NCI-H1417 treated with DMSO at 0.1 percent for 48 hours (cell line): ENCODE measurements around the gene SET.
A peak's percentile ranks its signal among the peaks of the same experiment; 100 is the strongest.
"Not testable (repeated sequence)": the region's sequence is repeated elsewhere in the genome, so short reads cannot be mapped to it uniquely, and the experiment has no call there.

Experiments used
- DNase-seq: peaks from one replicate; lab custom pipeline; 2025; lab: John Stamatoyannopoulos, UW

SET gene, protein sequence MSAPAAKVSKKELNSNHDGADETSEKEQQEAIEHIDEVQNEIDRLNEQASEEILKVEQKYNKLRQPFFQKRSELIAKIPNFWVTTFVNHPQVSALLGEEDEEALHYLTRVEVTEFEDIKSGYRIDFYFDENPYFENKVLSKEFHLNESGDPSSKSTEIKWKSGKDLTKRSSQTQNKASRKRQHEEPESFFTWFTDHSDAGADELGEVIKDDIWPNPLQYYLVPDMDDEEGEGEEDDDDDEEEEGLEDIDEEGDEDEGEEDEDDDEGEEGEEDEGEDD

DNA sequence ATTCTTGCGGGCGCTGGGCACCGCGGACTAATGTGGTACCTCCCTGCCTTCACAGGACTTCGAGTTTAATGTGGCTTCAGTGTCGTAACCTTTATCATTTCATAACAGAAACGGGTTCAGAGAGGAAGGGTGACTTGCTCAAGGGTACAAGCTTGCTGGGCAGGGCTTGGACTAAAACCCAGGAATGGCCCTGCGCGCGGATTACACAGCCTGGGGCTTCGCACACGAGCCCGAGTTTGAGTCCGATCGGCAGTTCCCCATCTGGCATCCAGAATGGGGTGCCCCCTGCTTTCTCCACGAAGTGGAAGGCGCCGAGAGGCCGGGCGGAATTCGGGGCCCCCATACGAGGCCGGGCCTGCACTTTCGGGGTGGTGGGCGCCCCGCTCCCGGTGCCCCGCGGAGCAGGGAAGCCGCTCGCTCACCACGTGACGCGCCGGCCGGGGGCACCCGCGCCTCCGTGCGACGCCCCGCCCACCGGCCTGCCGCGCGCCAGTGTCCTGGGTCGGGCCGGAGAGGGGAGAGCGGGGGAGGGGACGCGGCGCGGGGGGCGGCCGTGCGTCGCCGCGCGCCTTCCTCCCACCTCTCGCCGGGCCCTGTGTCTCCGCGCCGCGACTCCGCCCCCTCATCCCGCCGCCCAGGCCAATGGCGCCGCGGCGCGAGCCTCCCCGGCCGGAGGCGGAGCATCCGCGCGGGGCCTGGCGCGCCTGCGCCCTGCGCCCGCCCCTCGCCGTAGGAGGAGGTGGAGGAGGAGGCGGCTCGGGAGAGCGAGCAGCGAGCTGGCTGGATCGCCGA, at the start of gene SET:
Gene SET (plus strand): TSS at position 722 of the 792 bp plus-strand sequence. CDS start 361 bp downstream, outside the sequence.
- DNase-seq, result peak; percentile 87

DNA sequence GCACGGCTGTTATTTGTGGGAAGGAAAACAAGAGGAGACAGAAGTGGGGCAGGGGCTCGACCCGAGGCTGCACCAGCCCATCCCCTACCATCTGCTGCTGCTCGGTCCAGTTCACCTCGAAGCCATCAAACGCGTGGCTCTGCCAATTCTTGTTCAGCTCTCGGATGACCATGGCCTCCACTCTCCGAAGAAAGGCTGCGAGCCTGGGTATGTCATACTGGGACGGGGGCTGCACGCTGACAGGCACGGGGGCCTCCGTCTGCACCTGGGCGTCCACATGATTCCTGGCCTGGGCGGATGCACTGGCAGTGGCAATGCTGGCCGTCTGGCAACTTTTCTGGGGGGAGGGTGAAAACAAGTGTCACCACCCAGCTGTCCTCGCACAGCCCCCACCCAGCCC, 48.4 kb upstream of the SET start:
- no peak for DNase-seq

DNA sequence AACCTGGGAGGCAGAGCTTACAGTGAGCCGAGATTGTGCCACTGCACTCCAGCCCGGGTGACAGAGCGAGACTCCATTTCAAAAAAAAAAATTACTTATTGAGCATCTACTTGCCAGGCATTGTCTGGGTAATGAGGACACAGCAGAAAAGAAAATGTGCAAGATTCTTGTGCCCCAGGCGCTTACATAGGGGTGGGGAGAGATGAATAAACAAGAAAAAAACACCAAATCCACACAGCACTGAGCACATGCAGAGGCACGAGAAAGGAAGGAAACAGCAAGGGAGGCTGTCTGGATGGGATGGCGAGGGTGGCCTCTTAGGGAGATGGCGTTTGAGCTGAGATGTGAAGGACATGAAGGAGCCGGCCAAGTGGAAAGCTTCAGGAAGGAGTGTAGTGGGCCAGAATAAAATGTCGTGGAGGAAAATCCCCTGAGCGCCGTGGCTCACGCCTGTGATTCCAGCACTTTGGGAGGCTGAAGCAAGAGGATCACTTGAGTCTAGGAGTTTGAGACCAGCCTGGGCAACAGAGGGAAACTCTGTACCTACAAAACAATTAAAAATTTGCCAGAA, 46.3 kb upstream of the SET start:
- DNase-seq, result no peak

DNA sequence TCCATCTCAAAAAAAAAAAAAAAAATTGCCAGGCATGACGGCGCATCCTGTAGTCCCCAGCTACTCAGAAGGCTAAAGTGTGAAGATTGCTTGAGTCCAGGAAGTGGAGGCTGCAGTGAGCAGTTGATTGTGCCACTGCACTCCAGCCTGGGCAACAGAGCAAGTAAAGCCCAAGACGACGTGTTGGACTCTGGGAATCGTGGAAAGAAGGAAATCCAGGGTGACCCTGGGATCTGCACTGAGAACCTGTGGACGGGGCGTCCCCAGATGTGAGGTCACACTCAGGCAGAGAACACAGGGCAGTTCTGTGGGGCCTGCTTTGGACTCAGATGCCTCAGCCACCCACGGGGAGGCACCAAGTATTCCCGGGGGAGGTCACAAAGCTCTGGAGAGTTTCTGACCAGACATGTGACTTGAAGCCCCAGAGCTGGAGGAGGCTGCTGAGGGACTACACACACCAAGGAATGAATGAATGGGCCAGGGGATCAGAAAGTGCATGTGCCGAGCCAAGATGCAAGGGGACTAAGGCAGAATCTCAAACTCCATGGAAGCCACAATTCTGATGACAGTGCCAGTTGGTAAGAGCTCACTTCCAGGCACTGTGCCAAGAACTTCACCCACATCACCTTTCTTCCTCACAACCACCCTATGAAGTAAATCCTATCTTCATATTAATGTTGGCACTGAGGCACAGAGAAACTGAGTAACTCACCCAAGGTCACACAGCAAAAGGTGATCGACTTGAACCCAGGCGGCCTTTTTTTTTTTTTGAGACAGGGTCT, 45.3 kb upstream of the SET start:
- DNase-seq, result no peak

DNA sequence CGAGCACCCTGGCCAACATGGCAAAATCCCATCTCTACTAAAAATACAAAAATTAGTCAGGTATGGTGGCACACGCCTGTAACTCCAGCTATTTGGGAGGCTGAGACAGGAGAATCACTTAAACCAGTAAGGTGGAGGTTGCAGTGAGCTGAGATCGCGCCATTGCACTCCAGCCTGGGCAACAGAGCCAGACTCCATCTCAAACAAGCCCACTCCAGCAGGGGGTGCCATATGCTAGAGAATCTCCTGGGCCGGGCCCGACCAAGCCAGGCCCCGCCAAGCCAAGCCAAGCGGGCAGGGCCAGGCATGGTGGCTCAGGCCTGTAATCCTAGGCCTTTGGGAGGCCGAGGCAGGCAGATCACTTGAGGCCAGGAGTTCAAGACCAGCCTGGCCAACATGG, 40.8 kb upstream of the SET start:
- not testable (repeated sequence) for DNase-seq

DNA sequence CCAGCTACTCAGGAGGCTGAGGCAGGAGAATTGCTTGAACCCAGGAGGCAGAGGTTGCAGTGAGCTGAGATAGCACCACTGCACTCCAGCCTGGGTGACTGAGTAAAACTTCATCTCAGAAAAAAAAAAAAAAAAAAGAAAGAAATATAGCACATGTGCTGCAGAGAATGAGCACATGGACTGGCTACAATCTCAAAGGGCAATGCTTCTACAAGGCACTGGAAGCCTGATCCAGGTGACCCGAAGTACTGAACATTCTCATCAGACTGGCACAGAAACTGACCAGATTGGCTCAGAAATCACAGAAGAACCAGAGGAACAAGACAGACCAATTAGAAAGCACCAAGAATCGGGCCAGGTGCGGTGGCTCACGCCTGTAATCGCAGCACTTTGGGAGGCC, 37.2 kb upstream of the SET start:
- DNase-seq, result no peak

DNA sequence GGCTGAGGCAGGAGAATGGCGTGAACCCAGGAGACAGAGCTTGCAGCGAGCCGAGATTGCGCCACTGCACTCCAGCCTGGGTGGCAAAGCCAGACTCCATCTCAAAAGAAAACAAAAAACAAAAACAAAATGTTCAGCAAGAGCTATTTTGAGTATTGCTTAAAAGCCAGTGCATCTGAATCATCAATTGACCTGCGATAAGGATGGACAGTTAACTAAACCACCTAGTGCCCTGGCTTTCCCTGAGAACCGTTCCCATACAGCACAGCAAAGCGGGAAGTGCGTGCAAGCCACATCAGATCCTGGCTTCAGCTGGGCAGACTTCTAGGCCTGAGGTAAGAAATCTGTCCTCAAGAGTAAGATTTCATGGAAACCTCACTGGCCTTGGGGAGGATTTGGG, 35.1 kb upstream of the SET start:
- DNase-seq, result no peak

DNA sequence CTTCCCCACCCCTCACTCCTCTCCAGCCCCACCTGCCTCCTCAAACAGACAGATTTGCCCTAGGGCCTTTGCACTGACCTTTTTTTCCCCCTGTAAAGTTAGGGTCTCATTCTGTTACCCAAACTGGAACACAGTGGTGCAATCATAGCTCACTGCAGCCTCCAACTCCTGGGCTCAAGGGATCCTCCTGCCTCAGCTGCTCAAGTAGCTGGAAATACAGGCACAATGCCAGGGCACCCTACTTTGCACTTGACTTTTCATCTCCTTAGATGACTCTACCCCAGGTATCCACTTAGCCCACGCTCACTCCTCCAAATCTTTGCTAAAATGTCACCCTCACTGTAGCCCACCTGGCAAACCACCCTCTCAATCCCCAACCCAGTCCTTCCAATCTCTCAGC, 34.5 kb upstream of the SET start:
- no peak for DNase-seq

DNA sequence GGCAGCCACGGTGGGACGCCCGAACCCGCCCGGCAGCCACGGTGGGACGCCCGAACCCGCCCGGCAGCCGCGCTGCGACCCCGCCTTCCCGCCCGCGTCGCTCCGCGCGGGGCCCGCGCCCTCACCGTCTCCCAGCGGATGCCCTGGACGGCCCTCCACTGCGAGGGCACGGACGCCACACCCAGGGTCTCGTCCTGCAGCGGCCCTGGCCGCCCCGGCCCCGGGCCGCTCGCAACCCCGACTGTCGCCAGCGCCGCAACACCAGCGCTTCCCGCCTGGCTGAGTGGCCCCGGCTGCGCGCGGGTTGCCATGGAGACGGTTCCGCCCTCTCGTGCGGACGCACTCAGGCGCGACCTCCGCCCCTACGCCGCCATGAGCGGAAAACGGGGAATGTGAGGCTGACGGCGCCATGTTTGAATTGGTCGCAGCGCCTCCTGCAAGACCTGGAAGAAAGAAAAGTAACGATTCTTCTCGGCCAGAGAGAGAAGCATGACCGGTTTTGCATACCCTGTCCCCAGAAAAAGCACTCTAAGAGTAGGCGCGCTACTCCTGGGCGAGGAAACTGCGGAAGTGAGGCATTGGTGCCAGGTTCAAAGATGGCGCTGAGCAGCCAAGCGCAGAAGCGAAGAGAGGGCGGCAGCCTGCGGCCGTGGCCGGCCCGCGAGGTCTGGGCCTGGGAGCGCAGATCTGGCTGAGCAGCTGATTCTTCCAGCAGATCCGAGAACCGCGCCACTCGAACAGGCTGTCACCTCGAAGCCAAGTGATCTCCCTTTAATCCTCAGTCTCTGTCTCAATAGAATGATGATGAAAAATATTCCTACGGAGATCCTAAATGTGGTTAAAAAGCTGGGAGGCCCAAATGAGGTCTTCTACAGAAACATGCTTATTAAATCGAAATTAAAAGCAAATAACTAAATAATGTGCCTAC, 32.3 kb upstream of the SET start, which contains the start of gene DYNC2I2:
Gene DYNC2I2 (minus strand): TSS at position 432 of the 928 bp plus-strand sequence. CDS start 121 bp downstream, at position 311.
- DNase-seq, result peak; percentile 90

DNA sequence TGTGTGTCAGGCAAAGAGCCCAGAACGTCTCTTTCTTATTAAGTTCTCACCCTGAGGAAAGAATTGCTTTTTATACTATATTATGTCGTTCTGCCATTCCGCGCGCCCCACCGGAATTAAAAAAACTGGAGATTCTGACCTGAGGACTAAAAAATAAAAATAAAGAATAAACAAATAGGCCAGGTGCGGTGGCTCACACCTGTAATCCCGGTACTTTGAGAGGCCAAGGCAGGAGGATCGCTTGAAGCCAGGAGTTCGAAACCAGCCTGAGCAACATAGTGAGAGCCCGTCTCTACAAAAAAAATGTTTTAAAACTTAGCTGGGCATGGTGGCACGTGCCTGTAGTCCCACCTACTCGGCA, 31.7 kb upstream of the SET start:
- DNase-seq, result no peak

DNA sequence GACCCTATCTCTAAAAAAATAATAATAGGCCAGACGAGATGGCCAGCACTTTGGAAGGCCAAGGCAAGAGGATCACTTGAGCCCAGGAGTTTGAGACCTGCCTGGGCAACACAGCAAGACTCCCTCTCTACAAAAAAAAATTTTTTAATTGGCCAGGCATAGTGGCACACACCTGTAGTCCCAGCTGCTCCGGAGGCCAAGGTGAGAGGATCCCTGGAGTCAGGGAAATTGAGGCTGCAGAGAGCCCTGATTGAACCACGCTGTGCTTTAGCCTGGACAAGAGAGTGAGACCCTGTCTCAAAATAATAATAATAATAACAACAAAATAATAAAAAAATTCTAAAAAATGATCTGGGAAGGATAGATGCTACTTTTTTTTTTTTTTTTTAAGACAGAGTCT, 31.2 kb upstream of the SET start:
- DNase-seq, result no peak

DNA sequence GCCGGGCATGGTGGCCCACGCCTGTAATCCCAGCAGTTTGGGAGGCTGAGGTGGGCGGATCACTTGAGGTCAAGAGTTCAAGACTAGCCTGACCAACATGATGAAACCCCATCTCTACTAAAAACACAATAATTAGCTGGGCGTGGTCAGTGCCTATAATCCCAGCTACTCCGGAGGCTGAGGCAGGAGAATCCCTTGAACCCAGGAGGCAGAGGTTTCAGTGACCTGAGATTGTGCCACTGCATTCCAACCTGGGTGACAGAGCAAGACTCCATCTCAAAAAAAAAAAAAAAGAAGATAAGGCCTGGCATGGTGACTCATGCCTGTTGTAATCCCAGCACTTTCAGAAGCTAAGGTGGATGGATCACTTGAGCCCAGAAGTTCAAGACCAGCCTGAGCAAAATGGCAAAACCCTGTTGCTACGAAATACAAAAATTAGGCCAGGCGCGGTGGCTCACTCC, 22.5 kb upstream of the SET start:
- not testable (repeated sequence) for DNase-seq

DNA sequence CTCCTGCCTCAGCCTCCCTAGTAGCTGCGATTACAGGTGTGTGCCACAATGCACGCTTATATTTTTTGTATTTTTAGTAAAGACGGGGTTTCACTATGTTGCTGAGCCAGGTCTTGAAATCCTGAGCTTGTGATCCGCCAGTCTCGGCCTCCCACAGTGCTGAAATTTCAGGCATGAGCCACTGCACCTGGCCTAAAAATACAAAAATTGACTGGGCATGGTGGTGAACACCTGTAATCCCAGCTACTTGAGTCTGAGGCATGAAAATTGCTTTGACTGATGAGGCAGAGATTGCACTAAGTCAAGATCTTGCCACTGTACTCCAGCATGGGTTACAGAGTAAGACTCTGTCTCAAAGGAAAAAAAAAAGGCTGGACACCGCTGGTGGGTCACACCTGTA, 19.2 kb upstream of the SET start:
- DNase-seq, result no peak

DNA sequence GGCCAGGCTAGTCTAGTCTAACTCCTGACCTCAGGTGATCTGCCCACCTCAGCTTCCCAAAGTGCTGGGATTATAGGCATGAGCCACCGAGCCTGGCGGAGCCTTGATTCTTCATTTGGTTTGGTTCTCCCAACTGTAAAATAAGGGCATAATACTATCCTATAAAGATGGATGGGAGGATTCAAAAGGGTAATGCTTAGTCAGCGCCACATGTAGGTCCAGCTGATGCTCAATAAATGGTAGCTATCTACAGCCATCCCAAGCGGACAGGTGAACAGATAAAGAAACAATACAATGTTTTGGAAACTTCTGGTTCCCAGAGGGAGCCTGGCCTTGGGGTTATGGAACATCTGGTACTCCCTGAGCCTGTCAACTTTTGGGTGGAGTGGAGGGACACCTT, 13.6 kb upstream of the SET start:
- no peak for DNase-seq

DNA sequence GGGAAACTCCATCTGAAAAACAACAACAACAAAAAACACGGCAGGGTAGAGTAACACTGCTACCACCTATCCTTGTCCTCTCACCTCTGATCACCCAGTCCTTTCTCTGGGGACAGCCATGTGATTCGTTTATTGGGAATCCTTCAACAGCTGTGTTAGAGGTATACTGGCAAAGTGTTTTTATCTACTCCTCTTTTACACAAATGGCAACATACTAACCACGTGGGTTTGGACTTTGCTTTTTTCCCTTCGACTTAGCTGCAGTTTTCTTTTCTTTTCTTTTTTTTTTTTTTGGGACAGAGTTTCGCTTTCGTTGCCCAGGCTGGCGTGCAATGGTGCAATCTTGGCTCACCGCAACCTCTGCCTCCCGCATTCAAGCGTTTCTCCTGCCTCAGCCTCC, 11.2 kb upstream of the SET start:
- no peak for DNase-seq

DNA sequence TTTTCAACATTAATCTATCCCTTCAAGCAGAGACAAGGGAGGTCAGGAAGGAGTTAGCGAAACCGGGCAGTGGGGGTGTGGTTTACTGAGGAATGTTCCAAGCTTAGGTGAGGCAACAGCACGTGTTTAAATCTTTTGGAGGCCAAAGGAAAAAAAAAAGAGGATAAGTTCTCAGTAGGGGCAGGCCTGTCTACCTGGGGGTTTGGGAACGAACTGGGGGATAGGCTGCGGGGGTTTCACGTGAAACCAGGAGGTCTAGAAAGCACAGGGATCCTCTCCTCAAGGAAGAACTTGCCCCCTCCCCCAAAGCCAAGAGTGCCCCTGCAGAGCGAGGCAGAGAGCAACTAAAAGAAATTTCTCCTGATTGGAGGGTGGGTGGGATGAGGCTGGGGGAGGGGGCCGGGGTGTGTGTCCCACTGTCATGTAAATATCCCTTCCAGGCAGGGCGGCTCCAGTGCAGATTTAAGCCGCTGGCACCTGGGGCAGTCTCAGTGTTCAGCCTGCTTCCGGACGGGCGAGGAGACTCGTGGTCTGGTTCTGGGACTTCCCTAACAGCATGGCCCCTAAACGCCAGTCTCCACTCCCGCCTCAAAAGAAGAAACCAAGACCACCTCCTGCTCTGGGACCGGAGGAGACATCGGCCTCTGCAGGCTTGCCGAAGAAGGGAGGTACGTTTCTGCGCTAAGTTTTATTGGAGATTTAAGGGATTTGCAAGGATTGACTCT, 5.5 kb upstream of the SET start:
- no peak for DNase-seq

DNA sequence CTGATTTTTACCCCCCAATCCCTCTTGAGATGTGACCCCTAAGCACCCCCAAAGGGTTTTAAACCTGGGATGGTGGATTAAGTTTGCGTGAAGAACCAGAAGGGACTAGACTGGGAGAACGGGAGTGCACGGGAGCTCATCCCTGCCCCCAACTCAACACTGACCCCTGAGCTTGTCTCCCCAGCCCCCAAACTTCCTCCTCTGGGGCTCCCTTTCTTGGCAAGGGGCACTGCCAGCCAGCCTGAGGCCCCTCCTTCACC, 5.0 kb upstream of the SET start:
- no peak for DNase-seq

DNA sequence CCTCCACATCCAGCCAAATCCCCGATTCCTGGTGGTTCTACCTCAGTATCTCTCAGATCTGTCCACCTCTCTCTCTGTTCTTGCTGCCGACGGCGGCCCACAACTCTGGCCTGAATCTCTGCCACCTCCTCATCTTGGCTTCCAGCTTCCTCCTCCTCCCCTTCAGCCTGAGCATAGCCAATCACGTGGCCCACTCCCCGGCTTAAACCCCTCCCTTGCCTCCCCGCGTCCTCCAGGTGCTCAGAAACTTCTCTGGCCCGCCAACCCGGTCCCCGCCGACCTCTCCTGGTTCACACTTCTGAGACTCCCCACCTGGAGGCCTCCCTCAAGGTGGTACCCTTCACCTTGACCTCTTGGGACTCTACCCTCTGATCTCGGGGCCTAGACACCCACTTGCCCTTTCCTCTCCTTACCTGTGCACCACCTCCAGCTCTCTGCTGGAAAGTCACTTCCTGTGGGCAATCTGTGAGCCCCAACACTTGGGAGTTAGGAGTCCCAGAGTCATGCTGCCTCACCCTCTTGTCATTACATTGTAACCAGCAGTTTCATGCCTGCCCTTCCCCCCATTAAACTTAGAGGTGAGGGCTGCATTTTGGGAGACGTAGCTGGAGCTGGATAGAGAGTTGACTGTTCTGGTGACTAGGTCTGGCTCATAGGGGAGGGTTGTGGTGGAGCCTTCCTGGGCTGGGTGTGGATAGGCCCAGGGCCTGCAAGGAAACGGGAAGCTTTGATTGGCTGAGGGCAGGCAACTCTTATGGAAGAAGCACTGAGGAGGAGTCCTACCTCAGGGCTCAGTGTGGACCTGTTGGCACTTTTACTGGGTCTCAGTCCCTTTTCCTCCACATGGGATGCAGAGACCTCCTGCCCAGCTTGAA, 4.5 kb upstream of the SET start:
- DNase-seq, result peak; percentile 53

DNA sequence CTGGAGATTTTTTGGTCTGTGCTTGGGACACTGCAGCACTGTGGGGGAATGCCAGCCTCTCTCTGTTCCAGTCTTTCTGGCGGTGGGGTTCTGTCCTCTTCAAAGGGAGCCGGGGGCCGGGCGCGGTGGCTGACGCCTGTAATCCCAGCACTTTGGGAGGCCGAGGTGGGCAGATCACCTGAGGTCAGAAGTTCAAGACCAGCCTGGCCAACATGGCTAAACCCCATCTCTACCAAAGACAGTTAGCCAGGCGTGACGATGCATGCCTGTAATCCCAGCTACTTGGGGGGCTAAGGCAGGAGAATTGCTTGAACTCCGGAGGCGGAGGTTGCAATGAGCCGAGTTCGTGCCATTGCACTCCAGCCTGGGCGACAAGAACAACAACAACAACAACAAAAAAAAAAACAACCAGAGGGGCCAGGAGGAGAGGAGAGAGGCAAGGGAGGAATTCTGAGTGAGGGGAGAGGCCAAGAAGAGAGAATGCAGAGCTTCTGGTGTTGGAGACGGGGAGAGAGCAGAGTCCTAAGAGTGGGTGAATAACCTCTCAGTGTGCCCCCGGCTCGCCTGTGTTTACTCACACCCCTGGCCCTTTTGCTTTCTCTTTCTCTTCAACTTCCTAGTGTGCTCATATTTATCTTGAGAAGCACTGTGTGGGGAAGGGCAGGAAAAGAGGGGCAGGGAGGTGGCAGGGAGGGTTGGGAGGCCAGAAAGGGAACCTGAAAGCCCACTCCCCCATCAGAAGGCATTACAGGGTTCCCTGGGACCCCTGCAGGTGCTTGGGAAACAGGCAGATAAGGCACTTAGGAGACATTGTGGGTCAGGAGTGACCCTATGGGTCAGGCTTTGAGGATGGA, 3.2 kb upstream of the SET start:
- DNase-seq, result no peak
